Epidermal melanocyte (primary cell): ENCODE data around the gene PRSS2.

ENCODE experiments used
- DNase-seq: peaks from one replicate; pipeline ENCODE4 v3.0.0; 2011; ENCODE audit warnings: low spot score; ENCODE audit not compliant: insufficient read length

Gene PRSS2

DNA sequence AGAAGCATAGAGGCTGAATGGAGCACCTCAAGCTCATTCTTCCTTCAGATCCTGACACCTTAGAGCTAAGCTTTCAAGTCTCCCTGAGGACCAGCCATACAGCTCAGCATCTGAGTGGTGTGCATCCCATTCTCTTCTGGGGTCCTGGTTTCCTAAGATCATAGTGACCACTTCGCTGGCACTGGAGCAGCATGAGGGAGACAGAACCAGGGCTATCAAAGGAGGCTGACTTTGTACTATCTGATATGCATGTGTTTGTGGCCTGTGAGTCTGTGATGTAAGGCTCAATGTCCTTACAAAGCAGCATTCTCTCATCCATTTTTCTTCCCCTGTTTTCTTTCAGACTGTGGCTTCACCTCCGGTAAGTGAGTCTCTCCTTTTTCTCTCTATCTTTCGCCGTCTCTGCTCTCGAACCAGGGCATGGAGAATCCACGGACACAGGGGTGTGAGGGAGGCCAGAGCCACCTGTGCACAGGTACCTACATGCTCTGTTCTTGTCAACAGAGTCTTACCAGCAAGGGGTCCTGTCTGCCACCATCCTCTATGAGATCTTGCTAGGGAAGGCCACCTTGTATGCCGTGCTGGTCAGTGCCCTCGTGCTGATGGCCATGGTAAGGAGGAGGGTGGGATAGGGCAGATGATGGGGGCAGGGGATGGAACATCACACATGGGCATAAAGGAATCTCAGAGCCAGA, 31.0 kb downstream of the PRSS2 start:
- no peak for DNase-seq

GRCh38 chr7:142802301-142802700, 31.5 kb downstream of the PRSS2 start:
- DNase-seq, result no peak

GRCh38 chr7:142803901-142804300, 33.1 kb downstream of the PRSS2 start:
- DNase-seq, result no peak

DNA sequence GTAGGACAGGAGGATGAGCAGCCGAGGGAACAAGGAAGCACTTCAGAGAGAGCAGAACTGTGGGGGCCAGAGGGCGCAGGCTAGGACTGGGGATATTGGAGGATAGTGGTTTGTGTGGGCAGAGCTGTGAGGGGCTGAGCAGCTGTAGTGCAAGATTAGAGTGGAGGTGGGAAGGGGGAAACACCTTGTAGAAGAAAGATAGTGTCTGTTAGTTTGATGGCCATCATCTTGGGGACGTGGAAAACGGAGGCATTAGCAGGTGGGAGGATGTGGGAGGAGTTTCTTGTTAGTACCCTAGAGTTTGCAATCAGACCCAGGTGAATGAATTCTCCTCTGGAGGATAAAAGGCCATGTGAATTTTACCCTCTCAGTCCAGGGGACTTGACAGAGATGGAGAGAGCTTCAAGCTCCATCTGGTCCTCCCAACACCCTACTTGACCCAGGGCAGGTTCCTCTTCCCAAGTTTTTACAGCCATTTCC, 34.0 kb downstream of the PRSS2 start:
- no peak for DNase-seq

- DNase-seq, result no peak
Measured at GRCh38 chr7:142805350-142806021, 34.7 kb downstream of the PRSS2 start.

DNA sequence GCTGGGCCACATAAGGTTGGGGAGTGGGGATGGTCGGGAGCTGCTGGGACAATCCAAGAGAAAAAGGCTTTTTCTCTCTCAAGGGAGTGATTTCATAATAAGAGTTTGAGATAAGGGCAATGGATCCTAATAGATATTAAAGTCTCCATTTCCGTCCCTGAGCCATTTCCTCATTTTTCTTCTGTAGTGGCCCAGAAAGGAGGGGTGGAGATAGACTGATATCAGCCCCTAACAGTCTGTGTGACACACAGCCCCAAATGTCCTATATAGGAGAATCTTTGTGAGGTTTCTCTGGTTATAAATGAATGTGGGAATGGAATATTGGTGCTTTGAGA, 35.2 kb downstream of the PRSS2 start:
- no peak for DNase-seq

- DNase-seq, result no peak
Measured at GRCh38 chr7:142806957-142807356, 36.2 kb downstream of the PRSS2 start.

DNA sequence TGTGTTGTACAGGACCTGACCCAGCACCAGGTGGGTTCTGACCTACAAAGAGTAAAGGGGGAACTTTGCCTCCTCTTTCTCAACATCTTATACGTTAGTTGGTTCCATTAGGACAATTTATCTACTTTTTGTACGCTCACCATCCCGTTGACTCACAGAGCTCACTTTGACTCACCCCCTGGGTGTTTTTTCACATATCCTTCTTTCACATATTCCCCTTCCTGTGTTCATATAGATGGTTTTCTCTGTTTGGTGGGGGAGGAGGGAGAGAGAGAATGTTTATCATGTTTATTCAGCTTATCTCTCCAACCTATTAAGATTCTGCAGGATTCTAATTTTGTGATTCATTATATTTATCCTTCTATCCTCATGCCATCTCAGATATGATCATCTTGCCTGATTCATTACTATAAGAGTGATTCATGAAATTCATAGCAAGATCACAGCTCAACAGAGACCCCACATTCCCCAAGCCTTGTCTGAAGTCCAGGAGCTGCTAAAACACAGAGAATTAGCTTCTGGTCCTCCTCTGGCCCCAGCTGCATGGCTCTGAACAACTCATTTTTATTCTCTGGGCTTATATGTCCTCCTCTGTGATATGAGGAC, 37.2 kb downstream of the PRSS2 start:
- DNase-seq, result no peak

GRCh38 chr7:142808461-142808801, 37.7 kb downstream of the PRSS2 start:
- DNase-seq, result no peak

GRCh38 chr7:142808802-142809583, 38.2 kb downstream of the PRSS2 start:
- DNase-seq, result no peak

DNA sequence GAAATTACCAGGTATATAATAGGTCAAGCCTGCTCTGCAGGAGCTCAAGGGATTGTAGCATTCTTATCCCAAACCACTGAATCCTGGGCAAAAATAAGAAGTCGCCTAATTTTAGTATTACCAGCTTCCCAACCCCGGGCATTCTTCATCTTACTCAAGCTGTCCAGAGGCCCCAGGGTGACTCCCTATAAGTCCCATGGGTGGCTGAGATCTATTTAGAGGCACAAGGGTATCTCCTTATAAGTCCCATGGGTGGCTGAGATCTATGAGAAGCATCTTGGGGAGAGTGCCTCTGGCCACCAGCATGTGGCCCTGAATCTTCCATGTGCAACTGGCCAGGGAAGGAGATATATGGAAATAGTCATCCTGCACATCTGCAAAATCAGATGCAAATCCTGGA, 38.9 kb downstream of the PRSS2 start:
- no peak for DNase-seq

- no peak for DNase-seq
Measured at GRCh38 chr7:142811154-142811737, 40.5 kb downstream of the PRSS2 start.

- DNase-seq, result no peak
Measured at GRCh38 chr7:142812437-142813215, 41.9 kb downstream of the PRSS2 start.

GRCh38 chr7:142813226-142813625, 42.5 kb downstream of the PRSS2 start:
- DNase-seq, result no peak

GRCh38 chr7:142813699-142814098, 42.9 kb downstream of the PRSS2 start:
- no peak for DNase-seq

DNA sequence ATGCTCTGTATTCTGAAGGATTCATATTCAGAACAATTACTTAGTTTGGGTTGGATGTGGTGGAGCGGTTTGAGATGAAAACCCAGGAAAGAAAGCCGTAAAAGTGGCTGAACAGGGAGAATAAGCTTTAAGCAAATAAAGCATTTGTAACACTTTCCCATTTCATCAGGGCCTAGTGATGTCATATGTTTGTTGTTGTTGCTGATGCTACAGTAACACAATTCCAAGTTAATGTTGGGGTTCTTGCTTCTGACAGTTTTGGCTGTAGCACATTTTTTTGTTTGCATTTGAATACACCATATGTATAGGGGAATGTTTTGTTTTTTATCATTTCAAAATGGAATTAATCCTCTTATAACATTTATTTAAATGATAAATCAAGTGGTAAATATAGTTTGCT, 43.7 kb downstream of the PRSS2 start:
- no peak for DNase-seq

- no peak for DNase-seq
Measured at GRCh38 chr7:142815134-142815533, 44.4 kb downstream of the PRSS2 start.

GRCh38 chr7:142817506-142817905, 46.7 kb downstream of the PRSS2 start:
- no peak for DNase-seq

DNA sequence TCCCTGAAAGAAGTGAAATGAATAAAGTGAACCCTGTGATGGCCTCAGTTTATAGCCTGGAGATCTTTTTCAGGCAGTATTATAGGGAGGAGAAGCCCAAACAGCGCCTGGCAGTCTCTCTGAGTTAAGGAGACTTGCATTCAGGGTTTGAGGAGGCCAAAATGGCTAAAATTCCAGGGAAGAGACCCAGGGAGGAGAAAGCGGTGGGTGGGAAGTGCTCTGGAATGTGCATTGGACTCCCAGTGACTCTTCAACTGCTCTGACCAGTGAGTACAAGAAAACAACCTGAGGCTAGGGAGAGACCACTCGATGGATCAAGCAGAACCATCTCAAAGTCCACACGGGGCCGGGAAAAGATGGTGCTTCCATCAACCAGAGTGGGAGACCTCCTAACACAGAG, 48.8 kb downstream of the PRSS2 start:
- DNase-seq, result no peak

- no peak for DNase-seq
Measured at GRCh38 chr7:142822714-142823113, 51.9 kb downstream of the PRSS2 start.
